ENCODE results near the gene E2F2. TPM values are rescaled to one million over a fixed set of nuclear protein-coding genes. Genes with fewer than 3 reads are reported as not detected.

E2F2 gene
- total RNA-seq, 1 experiment from 2014 or later = 16.3 TPM

GRCh38 chr1:23576338-23577055 is 45.5 kb upstream of the E2F2 start:
- no peak for DNase-seq (ENCODE audit: low read depth, low spot score)
- intact Hi-C loops (cut with micrococcal nuclease) = no loop called here
- RAD21 ChIA-PET (ENCODE audit: low non-redundant PET in 1 of 2, low total read pairs in 2 of 2, uncharacterized antibody in 2 of 2, unreplicated experiment in 2 of 2) = no interaction called here
- Histone ChIP-seq H2AFZ (ENCODE audit: low read depth, low read length, poor library complexity, severe bottlenecking) (peak overlapping the region; percentile 89), H3K36me3 (ENCODE audit: control insufficient read depth in 1 of 2, insufficient read depth in 2 of 2, low read length in 2 of 2) (no peaks in the 10 kb centered on the region), H3K9me3 (ENCODE audit: control insufficient read depth in 1 of 2, insufficient read depth in 1 of 2, low read depth in 1 of 2, low read length in 2 of 2) (no peaks in the 10 kb centered on the region), H3K9me2 (ENCODE audit: insufficient read depth) (no peaks in the 10 kb centered on the region), H3K4me3 (replicated peaks in 1 of 2; ENCODE audit: low read depth in 1 of 2, low read length in 2 of 2) (peak overlapping the region in 1 of 2 experiments; percentile 41; a peak in 2 of 4 replicates), H3K27me3 (ENCODE audit: insufficient read depth, low read length) (no peaks in the 10 kb centered on the region), H3K4me2 (ENCODE audit: low read length) (peak overlapping the region; percentile 80), H3K4me1 (ENCODE audit: control insufficient read depth in 1 of 2, insufficient read depth in 2 of 2, low read length in 2 of 2) (peaks cover 17 to 41% of the 10 kb centered on the region in 2 experiments), H3K9ac (ENCODE audit: low read length) (peak overlapping the region; percentile 54), H4K20me1 (ENCODE audit: insufficient read depth) (no peaks in the 10 kb centered on the region), H3K27ac (ENCODE audit: low read depth, low read length) (peak overlapping the region; percentile 57; the same call in 1 of the 2 replicates), H3K79me2 (ENCODE audit: insufficient read depth, low read length) (no peaks in the 10 kb centered on the region)
- TF ChIP-seq YY1 (IDR thresholded peaks at IDR 0.05; ENCODE audit: extremely low read depth, insufficient replicate concordance, low read depth, low read length) (no peak), EZH2 (IDR thresholded peaks at IDR 0.05) (no peak), ZNF274 (IDR thresholded peaks at IDR 0.05; ENCODE audit: low read depth, low read length) (no peak), POLR2AphosphoS5 (IDR thresholded peaks at IDR 0.05; ENCODE audit: low read depth, low read length) (no peak), ZFX (IDR thresholded peaks at IDR 0.05) (no peak), TCF7L2 (IDR thresholded peaks at IDR 0.05; ENCODE audit: borderline replicate concordance, extremely low read depth, insufficient read depth, insufficient read length) (no peak), CBX3 (IDR thresholded peaks at IDR 0.05; ENCODE audit: low read depth) (no peak), POLR2A (IDR thresholded peaks at IDR 0.05; ENCODE audit: borderline replicate concordance, extremely low read depth, insufficient read depth, insufficient read length) (no peak)
- TF ChIP-seq, protein P1, sequence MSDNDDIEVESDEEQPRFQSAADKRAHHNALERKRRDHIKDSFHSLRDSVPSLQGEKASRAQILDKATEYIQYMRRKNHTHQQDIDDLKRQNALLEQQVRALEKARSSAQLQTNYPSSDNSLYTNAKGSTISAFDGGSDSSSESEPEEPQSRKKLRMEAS (IDR thresholded peaks at IDR 0.05) = no peak
- TF ChIP-seq, protein P2, sequence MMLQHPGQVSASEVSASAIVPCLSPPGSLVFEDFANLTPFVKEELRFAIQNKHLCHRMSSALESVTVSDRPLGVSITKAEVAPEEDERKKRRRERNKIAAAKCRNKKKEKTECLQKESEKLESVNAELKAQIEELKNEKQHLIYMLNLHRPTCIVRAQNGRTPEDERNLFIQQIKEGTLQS (IDR thresholded peaks at IDR 0.05) = no peak
- ATAC-seq = peak; percentile 40
- CTCF ChIA-PET = interaction anchor here (0.8 to 1.6 kb wide), 4 partner anchors 15 to 61 kb away, joined by 3 to 6 read pairs (median 4); no protein-coding TSS in a partner anchor
- POLR2A ChIA-PET = interaction anchor here (0.9 to 1.8 kb wide), 5 partner anchors 12 to 61 kb away, joined by 3 to 7 read pairs (median 5); partner anchors contain the start of gene ID3
- no TSS peak for BruUV-seq (replicated peaks)

Data from HCT116 (cell line).